ENCODE data around the gene KCNS1.
"Not testable (repeated sequence)": the region's sequence is repeated elsewhere in the genome, so short reads cannot be mapped to it uniquely, and the experiment has no call there.

KCNS1 gene

DNA sequence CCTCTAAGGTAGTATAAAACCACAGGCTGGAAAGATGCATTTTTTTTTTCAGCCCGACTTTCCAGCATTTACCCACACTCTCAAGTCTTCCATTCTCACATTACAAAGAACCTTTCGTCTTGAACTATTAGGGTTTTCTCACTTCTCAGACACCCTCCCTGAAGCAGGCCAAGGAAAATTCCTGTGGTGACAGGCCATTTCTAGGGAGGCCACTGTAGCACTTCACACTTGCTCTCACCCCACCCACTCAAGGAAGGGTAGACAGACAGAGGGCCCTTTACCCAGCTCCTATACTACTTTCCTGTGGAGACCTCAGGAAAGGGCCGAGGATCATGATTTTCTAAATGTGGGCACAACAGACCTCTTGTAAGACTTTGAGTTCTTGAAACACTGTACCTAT is 27.7 kb downstream of the KCNS1 start:
- no peak for DNase-seq

DNA sequence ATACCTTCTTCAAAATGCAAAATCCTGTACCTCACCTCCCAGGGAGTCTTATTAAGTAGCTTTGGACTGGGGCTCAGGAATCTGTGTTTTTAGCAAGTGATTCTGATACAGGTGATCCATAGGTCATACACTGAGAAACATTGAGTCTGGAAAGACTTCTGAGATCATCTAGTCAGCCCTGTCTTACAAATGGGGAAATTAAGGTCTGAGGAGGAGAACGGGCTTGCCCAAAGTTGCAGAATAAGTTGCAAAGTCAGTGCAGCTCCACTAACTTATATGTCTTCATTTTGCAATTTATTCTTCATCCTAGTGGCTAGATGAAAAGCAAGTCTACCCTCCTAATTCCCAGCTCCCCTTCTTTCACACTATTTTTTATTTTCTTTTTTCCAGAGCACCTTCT is 28.9 kb downstream of the KCNS1 start:
- DNase-seq = no peak

DNA sequence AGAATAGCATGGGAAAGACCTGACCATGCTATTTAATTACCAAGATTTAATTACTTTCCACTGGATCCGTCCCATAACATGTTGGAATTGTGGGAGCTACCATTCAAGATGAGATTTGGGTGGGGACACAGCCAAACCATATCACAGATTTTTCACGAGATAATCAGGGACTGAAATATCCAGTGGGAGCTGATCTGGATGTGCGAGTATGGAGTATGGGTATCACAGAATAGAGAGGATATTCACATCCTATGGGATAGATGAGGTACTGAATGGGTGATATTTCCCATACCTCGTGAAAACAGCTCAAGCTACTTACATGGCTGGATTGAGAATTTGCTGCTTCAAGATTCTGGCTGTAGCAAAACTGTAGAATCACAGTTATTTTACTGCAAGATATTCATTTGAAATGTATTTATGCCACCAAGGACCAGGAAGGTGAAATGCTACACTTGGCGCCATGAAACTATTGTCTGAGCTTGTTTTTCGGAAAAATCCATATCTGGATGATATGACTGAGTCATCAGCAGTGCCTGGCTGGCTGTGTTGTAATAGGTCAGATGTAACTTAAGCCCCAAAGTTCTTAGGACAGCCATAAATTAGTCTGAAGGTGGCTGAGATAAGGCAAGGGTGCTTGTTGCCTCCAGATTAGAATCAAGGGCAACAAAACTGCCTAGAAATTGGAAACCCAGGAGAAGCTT is 29.8 kb downstream of the KCNS1 start:
- DNase-seq = no peak

DNA sequence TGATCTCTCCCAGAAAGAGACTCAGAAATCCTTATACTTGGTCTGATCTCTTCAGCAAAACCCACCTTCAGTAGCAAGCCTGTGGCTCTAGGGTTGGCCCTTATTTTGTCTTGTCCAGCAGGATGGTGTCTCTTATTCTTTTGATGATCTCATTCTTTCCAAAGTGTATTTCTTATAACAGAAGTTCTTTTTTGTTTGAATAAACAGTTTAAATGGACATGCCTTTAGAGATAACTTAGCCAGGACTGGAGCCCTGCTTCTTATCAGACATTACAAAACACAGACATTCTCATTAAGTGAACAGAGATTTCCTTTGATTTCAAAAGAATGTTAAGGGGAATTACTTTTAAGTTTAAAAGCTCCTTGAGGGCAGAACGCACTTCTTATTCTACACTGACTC is 31.7 kb downstream of the KCNS1 start:
- DNase-seq = no peak

GRCh38 chr20:45067558-45067957 is 33.4 kb downstream of the KCNS1 start:
- DNase-seq = no peak

DNA sequence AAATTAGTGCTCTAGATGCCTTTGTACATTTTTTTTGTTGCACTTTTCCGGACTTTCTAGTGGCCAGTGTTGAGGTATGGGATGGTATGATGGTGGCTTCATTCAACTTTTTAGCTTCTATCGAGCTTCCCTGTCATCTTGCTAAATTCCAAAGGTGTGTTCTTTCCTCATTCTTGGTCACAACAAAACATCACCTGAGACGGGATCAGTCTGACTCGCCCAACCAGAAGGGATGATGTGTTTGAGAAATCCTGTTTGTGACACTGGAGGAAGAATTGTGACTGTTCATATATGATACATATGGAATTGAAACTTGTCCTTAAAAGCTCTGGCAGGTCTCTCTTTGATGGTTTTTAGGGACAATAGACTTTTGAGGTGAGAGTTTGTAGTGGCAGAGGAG is 33.8 kb downstream of the KCNS1 start:
- DNase-seq = no peak

GRCh38 chr20:45066372-45066771 is 34.6 kb downstream of the KCNS1 start:
- DNase-seq = no peak

- DNase-seq = no peak
Measured at GRCh38 chr20:45064812-45065211, 36.1 kb downstream of the KCNS1 start.

DNA sequence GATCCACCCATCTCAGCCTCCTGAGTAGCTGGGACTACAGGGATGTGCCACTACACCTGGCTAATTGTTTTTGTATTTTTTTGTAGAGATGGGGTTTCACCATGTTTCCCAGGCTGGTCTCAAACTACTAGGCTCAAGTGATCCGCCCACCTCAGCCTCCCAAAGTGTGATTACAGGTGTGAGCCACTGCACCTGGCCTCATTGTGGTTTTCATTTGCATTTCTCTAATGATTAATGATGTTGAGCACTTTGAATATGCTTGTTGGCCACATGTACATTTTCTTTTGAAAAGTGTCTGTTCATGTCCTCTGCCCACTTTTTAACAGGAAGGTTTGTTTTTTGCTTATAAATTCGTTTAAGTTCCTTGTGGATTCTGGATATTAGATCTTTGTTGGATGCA is 37.8 kb downstream of the KCNS1 start:
- DNase-seq = not testable (repeated sequence)

- no peak for DNase-seq
Measured at GRCh38 chr20:45061244-45061643, 39.7 kb downstream of the KCNS1 start.

DNA sequence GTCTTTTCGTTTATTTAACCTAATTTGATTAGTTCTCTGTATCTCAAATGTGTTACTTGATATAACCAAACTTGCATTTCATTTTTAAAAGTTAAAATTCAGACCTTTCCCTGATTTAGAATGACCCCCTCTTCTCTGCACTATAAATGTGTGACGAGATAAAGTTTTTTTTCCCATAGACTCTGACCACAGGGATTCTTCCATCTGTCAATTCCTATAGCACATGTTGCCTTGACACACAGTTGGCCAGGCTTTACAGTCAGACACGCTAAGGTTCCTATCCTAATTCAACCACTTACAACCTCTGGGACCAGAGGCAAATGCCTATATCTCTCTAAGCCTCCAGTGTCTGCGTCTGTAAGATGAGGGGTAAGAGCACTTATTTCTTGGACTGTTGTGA is 40.6 kb downstream of the KCNS1 start:
- DNase-seq = no peak

GRCh38 chr20:45059022-45059728 is 41.8 kb downstream of the KCNS1 start:
- no peak for DNase-seq

GRCh38 chr20:45058168-45058850 is 42.6 kb downstream of the KCNS1 start:
- no peak for DNase-seq

- DNase-seq = no peak
Measured at GRCh38 chr20:45056473-45057173, 44.3 kb downstream of the KCNS1 start.

DNA sequence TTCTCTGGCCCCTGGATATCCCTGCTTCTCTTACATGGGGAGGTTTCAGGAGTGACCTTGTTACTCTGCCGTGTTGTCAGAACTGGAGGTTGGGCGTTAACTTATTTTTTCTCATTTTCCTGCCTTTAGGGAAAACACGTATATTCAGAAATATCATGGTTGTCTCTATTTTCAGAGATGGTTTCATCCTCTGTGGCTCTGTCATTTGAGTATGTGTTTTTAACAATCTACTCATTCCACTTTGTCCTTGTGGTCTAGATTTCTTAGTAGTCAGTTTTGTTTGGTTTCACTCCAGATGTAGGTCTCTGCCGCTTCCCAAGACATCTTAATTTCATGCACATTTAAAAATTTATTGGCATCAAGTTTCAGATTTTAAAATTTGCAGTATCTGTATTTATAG is 45.9 kb downstream of the KCNS1 start:
- DNase-seq = no peak

DNA sequence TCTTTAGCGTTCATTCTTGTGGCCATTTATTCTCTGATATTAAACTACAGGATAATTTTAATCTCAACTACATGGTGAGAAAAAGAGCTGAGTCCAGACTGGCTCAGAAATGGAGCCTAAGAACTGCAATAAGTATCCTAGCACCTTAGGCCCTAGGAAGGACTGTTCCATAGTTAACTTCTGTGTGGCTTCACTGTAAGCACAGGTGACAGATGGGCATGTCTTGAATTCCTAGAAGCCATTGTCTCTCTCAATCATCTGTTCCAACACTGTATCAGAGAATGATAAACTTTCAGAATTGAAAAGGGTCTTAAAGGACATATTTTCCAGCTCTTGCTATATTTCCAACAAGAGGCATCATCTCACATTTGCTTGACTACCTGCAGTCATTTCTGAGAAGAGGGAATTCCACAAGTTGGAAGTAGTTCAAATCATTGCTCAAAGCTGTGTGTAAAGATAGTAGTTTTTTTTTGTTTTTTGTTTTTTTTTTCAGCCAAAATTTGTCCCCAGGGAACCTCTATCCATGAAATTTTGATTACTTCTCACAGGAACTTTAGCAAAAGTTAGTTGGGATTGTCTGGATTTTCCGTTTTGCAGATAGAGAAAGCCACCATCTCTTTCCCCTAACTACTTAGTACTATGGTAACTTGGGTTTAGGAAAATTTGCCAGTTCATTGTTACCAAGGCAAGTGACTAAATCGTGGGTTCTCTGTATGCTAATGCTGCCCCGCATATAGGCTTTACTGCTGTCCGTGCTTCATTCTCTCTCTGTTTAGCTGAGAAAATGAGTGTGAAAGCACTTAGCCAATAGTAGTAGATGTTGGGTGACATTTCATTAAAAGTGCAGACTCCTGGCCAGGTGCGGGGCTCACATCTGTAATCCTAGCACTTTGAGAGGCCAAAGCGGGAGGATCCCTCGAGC is 47.2 kb downstream of the KCNS1 start:
- DNase-seq = no peak

DNA sequence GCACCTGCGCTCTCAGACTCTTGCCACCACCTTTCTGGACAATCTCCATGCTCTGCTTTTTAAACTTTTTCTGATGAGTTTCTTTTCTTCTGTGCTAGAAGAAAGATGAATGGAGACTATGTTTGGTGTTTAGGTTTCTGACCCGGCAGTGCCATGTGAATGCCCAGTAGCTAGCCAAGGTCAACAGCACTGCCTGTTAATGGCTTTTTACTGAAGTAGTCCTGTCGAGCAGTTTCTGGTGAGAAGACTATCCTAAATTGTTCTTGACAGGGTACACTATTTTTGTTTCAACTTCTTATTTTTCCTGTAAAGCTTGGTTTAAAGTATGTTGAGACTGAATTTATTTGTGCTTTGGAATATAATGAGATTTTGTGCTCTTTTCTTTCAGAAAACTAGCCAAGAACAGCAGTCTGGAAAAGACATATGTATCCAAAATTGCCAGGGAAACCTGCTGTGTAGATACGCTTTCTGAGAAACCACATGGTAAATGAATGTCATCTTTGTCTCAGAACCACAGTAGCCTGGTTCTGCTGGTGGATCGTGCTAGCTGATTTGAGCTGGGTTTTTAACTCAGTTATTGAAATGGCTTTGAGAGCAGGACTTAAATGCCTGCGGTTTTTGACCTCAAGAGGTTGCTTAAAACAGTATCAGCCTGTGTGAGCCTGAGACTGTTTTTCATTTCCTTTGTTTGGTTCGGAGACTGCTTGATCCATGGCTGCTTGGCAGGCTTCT is 48.1 kb downstream of the KCNS1 start:
- DNase-seq = no peak

GRCh38 chr20:45051204-45052060 is 49.5 kb downstream of the KCNS1 start:
- DNase-seq = no peak

GRCh38 chr20:45049904-45050471 is 50.9 kb downstream of the KCNS1 start:
- no peak for DNase-seq

DNA sequence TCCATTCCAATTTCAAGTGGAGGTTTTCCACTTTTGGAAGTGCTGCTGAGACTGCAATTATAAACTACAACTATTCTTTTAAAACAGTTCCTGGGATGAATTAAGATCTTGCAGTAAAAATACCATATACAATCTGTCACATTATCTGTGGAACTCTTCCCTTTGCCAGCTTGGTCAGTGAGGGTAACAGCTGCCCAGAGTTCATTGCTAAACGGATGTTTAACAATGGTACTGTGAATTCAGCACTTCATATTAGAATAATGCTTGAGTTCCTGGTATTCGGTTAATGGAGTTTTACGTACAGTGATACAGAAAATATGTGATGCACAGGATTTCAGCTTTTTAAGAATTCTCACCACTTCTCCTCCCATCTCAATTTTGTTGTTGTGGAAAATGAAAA is 51.5 kb downstream of the KCNS1 start:
- no peak for DNase-seq

Data from activated CD8-positive, alpha-beta memory T cell treated with anti-CD3 and anti-CD28 coated beads for 24 hours (primary cell).